T-helper 1 cell (primary cell): ENCODE results near the gene GIMAP6.
"Not testable (repeated sequence)": the region's sequence is repeated elsewhere in the genome, so short reads cannot be mapped to it uniquely, and the experiment has no call there.

Experiments
- DNase-seq, 5 donors: peaks; one replicate each; pipeline ENCODE4 v3.0.0-alpha.2; 2012 to 2020

The GIMAP6 gene

GRCh38 chr7:150645259-150646020 is 13.3 kb upstream of the GIMAP6 start:
- DNase-seq: no peak

- no peak for DNase-seq
These were observed 10.7 kb upstream of the GIMAP6 start for GRCh38 chr7:150642926-150643325.

GRCh38 chr7:150641854-150642253 is 9.7 kb upstream of the GIMAP6 start:
- DNase-seq: no peak

- DNase-seq: no peak
These were observed 1.7 kb upstream of the GIMAP6 start for GRCh38 chr7:150633926-150634325.

GRCh38 chr7:150631084-150631826 is 930 bp downstream of the GIMAP6 start:
- peak in 3 of 5 donors; percentile 10 to 80 (median 21) for DNase-seq

GRCh38 chr7:150629347-150629746 is 2.8 kb downstream of the GIMAP6 start:
- no peak for DNase-seq

GRCh38 chr7:150627959-150628358 is 4.2 kb downstream of the GIMAP6 start:
- no peak for DNase-seq

- DNase-seq: no peak
These were observed 5.5 kb downstream of the GIMAP6 start for GRCh38 chr7:150626696-150627095.

- peak in 1 of 5 donors; percentile 33 for DNase-seq
These were observed 10.8 kb downstream of the GIMAP6 start for GRCh38 chr7:150621376-150621775.

- peak in 1 of 5 donors; percentile 48 for DNase-seq
These were observed 11.4 kb downstream of the GIMAP6 start for GRCh38 chr7:150620617-150621371.

- no peak for DNase-seq
These were observed 12.1 kb downstream of the GIMAP6 start for GRCh38 chr7:150620061-150620460.

GRCh38 chr7:150615221-150615755 is 16.9 kb downstream of the GIMAP6 start:
- not testable (repeated sequence) for DNase-seq

- not testable (repeated sequence) for DNase-seq
These were observed 17.8 kb downstream of the GIMAP6 start for GRCh38 chr7:150614426-150614825.

- no peak for DNase-seq
These were observed 18.3 kb downstream of the GIMAP6 start for GRCh38 chr7:150613880-150614279.

- DNase-seq: no peak
These were observed 19.3 kb downstream of the GIMAP6 start for GRCh38 chr7:150612925-150613324.

- no peak for DNase-seq
These were observed 22.0 kb downstream of the GIMAP6 start for GRCh38 chr7:150610233-150610632.

- DNase-seq: not testable (repeated sequence)
These were observed 28.6 kb downstream of the GIMAP6 start for GRCh38 chr7:150603600-150603999.

- no peak for DNase-seq
These were observed 36.8 kb downstream of the GIMAP6 start for GRCh38 chr7:150595361-150595760.

- DNase-seq: no peak
These were observed 37.4 kb downstream of the GIMAP6 start for GRCh38 chr7:150594805-150595204.

- no peak for DNase-seq
These were observed 44.6 kb downstream of the GIMAP6 start for GRCh38 chr7:150587551-150587950.

GRCh38 chr7:150586785-150587152 is 45.4 kb downstream of the GIMAP6 start:
- no peak for DNase-seq

- DNase-seq: no peak
These were observed 46.0 kb downstream of the GIMAP6 start for GRCh38 chr7:150586068-150586784.
